ENCODE measurements around the gene NDUFS1. TPM values are rescaled to one million over a fixed set of nuclear protein-coding genes. Genes with fewer than 3 reads are reported as not detected.
"Not testable (repeated sequence)": the region's sequence is repeated elsewhere in the genome, so short reads cannot be mapped to it uniquely, and the experiment has no call there.

The NDUFS1 gene
- 10 to 100 TPM; 72.1 to 72.7 TPM for total RNA-seq
- long read RNA-seq, donor 1, full-length matches to known transcripts, result 14 of 24 reads
- long read RNA-seq, donor 1, partial matches to known transcripts, result 4 of 24 reads
- long read RNA-seq, donor 1, other reads (novel, unspliced or antisense), result 6 of 24 reads
- long read RNA-seq, donor 2, full-length matches to known transcripts, result 35 of 49 reads
- long read RNA-seq, donor 2, partial matches to known transcripts, result 5 of 49 reads
- long read RNA-seq, donor 2, other reads (novel, unspliced or antisense), result 9 of 49 reads

DNA sequence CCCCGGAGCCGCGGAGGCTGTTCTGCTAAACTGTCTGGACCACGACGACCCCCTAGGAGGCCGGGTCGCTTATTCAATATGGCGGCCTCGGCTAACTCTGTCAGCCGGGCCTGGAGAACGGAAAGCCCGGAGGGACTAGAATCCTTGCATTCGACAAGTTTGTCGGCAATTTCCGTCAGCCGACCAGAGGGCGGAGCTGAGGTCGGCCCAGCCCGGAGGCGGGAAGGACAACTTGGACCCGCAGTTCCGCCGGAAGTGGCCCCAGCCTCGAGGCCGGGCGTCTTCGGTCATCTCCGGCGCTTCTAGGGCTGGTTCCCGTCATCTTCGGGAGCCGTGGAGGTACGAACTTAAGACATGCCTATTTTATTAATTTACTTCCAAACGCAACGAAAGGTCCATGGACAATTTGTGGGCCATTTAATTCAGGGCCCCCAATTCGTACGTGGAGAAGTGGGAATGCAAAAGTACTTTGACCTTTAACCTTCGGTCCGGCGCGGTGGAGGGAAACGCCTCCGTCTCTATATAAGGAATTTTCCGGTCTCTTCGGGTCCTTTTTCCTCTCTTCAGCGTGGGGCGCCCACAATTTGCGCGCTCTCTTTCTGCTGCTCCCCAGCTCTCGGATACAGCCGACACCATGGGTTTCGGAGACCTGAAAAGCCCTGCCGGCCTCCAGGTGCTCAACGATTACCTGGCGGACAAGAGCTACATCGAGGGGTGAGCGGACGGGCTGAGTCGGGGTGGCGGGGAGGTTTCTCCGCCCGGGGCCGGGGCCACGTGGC is at the start of gene NDUFS1, which contains the start of gene EEF1B2:
NDUFS1 (minus strand) TSS at position 99 of the 779 bp plus-strand sequence. CDS start 5,766 bp downstream, outside the sequence.
EEF1B2 (plus strand) TSS at position 550 of the 779 bp plus-strand sequence; CDS start at position 635, 85 bp downstream.
- intact Hi-C loops (cut with DNase I), result no loop called here
- DNase-seq (ENCODE audit: low spot score), result peak; percentile 99

DNA sequence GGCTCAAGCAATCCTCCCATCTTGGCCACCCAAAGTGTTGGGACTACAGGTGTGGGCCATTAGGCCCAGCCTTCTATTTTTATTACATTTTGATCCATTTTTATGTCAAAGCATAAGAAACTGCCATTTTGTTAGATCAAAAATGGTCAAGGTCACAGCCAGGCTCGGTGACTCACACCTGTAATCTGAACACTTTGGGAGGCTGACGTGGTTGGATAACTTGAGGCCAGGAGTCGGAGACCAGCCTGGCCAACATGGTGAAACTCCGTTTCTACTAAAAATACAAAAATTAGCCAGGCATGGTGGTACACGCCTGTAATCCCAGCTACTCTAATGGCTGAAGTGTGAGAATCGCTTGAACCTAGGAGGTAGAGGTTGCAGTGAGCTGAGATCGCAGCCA is 49.7 kb upstream of the NDUFS1 start:
- no peak for DNase-seq (ENCODE audit: low spot score)
- intact Hi-C loops (cut with DNase I), result no loop called here

DNA sequence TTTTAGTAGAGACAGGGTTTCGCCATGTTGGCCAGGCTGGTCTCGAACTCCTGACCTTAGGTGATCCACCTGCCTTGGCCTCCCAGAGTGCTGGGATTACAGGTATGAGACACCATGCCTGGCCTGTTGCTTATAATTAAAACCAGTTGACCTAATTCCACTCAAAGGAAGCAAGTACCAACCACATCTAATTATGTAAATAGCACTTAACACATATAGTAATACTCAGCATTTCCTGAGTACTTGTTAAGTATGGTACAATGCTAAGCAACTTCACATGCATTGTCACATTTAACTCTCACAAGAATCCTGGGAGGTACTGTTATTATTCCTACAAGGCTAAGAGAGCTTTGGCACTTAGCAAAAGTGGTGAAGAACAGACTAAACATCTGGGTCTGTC is 48.1 kb upstream of the NDUFS1 start:
- intact Hi-C loops (cut with DNase I); DNase-seq (ENCODE audit: low spot score): not testable (repeated sequence)

DNA sequence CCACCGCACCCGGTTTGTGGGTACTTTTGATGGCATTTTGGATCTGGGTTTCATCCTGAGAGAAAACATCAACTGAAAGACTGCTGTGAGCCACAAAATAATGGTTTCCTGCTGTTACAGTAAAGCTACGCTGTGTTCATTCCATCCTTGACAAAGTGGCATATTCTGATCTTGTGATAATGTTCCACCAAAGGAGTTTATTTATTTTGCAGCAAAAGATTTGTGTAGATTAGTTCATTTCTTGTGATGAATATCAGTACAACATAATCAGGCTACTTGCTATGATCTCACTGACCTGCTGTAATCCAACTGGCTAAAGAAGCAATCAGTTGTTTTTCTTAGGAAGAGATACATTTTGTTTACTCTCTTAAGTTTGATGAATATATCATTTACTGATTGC is 45.5 kb upstream of the NDUFS1 start:
- intact Hi-C loops (cut with DNase I), result no loop called here
- DNase-seq (ENCODE audit: low spot score), result no peak

DNA sequence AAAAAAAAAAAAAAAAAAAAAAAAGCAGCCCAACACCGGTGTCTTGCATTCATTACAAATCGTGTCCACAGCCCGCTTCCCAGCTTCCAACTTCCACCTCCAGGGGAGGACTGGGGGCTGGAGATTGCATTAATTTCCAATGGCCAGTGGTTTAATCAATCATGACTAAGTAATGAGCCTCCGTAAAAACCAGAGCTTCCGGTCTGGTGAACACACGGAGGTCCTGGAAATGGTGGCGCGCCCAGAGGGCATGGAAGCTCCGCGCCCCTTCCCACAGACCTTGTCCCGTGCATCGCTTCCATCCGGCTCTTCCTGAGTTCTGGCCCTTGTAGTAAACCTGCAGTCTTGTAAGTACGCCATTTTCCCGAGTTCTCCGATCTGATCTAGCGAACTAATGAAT is 44.1 kb upstream of the NDUFS1 start:
- intact Hi-C loops (cut with DNase I), result no loop called here
- no peak for DNase-seq (ENCODE audit: low spot score)

DNA sequence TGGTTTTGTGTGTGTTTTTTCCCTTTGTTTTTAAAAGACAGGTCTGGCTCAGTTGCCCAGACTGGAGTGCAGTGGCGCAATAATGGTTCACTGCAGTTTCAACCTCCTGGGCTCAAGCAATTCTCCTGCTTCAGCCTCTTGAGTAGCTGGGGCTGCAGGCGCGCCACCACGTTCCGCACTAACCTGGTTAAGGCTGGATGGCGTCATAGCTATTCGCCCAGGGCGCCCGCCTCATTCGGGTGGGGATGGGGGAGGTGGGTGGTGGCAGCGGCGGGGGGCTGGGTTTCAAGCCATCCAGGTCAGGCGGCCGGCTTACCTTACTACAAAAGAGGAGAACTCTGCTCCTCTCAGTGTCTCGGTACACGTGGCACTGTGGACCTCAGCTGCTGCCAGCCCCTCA is 43.2 kb upstream of the NDUFS1 start:
- intact Hi-C loops (cut with DNase I), result no loop called here
- no peak for DNase-seq (ENCODE audit: low spot score)

DNA sequence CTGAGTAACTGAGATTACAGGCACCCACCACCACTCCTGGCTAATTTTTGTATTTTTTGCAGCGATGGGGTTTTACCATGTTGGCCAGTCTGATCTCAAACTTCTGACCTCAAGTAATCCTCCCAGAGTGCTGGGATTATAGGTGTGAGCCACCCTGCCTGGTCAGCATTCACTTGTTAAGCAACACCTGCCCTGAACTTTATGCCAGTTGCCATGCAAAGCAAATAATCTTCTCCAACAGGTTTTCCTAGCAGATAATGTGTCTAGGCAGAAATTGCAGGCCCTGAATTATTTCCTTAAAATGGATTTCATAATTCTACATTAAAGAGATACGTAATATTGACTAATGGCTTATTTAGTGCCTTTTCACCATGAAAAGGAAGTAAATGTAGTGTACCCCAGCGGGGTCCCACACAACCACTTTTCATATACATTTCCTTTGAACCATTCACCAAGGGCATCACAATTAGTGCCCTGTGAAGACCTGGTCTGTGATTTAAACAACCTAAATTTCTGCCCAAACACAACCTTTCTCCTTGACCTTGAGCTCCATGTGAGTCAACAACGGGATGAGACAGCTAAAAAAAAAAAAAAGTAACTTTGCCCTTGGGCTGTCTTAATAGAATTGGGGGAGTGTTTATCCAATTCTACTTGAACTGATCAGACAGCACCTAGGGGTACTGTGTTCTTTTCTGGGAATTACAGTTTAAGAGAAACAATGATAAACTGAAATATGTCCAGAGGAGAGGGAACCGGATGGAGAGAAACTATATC is 42.0 kb upstream of the NDUFS1 start:
- intact Hi-C loops (cut with DNase I), result no loop called here
- no peak for DNase-seq (ENCODE audit: low spot score)

DNA sequence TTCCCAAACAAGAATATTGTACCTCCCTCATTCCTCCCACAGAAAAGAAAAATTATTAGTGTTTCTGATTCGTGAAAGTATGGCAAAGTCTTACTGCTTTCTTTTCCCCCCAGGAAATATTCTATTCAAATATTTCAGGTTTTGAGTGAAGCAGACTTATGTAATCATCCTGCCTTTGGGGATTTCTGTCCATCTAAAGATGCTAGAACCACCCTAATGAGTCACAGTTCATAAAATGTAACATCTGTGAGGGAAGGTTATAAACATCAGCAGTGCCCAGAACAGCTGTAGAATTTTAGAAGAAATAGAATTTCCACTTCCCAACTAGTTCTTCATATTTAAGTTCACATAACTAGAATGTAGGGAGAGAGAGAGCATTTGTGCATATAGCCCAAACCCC is 39.4 kb upstream of the NDUFS1 start:
- DNase-seq (ENCODE audit: low spot score), result no peak
- intact Hi-C loops (cut with DNase I), result no loop called here

DNA sequence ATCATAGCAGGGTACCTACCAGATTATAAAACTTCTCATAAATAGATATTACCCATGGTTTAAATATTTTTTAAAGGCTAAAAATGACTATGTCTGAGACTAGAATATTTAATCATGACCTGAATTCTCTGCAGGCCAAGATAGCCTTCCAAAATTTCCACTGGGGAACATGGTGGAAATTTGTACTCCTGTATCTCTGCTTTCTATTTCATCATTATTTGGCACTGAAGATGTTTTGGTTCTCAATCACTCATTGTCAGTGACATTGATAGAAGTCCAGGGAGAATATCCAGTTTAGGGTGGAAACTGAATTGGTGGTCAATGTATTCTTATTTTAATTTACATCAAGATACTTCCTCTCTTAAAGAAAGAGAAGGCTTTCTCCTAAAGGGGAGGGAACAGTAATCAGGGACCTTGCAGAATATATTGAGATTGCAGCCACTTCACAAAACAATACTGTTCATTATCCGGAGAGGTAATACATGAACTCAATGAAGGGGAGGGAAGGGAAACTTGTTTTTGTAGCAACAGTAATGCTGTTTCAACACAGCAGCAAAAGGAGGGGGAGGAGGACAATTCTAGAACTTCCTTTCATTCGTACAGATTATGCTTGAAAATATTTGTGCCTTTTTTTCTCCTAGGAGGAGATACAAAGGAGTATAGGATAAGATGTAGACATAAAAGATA is 34.6 kb upstream of the NDUFS1 start:
- DNase-seq (ENCODE audit: low spot score), result no peak
- intact Hi-C loops (cut with DNase I), result no loop called here

DNA sequence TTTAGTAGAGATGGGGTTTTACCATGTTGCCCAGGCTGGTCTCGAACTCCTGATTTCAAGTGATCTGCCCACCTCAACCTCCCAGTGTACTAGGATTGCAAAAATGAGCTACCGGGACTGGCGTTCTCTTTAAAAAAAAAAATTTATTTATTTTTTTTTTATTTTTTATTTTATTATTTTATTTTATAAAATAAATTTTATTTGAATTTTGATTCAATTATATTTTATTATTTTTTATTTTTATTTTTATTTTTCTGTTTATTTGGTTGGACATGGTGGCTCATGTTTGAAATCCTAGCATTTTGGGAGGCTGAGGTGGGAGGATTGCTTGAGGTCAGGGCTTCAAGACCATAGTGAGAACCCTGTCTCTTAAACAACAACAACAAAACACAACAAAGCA is 32.9 kb upstream of the NDUFS1 start:
- intact Hi-C loops (cut with DNase I), result no loop called here

DNA sequence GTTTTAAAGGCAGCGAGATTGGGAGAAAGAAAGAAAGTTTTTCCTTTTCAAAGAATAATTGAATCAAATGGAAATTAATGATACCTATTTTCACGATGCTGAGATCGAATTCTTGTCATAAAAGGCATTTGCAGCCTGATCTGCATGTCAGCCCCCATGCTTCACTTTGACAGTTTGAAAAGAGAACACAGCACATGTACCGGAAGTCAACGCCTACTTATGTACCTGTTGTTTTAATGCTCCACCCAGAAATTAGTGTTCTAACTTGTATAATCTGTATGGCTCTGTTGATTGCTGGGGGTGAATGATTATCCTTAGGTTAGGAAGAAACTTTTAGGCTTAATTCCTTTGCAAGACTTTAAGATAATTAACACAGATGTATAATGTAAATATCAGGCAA is 31.4 kb upstream of the NDUFS1 start:
- intact Hi-C loops (cut with DNase I), result no loop called here
- DNase-seq (ENCODE audit: low spot score), result no peak

More for the DNA sequence above, 32.9 kb upstream of the NDUFS1 start:
- no peak for DNase-seq (ENCODE audit: low spot score)

DNA sequence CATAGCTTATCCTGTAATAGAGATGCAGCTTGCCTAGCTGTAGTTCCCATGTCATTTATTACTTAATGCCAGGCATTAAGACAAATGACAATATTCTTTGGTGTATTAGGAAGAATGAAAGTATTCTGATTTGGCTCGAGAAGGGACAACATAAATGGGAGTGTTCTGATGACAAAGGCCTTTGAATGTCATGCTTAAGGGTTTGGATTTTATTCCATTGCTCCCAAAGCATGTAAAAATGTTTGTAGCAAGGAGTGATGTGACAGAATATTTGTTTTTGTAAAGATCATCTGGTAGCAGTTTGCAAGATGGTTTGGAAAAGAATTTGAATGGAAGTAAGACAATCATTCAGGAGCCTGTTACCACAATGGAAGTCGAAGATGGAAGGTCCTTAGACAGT is 30.9 kb upstream of the NDUFS1 start:
- no peak for DNase-seq (ENCODE audit: low spot score)
- intact Hi-C loops (cut with DNase I), result no loop called here

DNA sequence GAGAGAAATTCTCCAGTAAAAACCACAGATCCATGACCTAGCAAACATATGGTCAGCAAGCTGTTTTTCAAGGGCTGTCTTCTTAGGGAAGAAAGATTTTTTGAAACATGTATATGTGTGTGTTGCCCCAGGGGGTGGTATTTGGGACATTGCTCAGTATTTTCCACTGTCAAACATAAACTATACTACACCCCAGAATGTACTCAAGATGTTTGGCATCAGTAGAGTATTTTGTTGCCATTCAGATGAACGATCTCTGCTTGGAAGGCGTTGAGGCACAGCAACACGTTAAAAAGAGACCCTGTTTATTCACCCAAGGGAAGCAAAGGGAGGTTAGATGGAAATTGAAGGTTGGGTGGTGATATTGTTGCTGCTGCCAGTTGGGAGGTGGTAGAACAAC is 30.4 kb upstream of the NDUFS1 start:
- DNase-seq (ENCODE audit: low spot score), result no peak
- intact Hi-C loops (cut with DNase I), result no loop called here

DNA sequence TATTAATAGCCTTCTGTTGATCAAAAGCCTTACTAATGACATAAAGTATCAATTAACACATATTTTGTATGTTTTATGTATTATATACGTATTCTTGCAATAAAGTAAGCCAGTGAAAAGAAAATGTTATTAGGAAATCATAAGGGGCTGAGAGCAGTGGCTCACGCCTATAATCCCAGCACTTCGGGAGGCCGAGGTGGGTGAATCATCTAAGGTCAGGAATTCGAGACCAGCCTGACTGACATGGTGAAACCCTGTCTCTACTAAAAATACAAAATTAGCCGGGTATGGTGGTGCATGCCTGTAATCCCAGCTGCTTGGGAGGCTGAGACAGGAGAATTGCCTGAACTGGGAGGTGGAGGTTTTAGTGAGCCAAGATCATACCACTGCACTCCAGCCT is 22.3 kb upstream of the NDUFS1 start:
- intact Hi-C loops (cut with DNase I); DNase-seq (ENCODE audit: low spot score): not testable (repeated sequence)

DNA sequence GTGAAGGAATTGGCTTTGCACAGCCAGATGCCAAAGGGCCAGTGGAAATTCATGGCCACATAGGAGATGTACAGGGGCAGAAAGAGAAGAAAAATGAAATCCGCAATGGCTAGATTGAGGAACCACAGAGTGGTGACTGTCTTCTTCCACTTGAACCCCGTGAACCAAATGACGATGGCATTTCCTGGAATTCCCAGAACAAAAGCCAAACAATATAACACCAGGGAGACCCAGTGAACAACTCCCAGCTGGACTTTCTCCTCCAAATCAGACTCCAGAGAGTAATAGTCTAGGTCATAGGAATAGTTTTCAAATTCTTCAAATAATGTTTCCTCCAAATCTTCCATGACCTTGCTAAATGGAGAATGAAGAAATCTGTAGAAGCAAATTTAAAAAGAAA is 17.7 kb upstream of the NDUFS1 start:
- no peak for DNase-seq (ENCODE audit: low spot score)
- intact Hi-C loops (cut with DNase I), result no loop called here

DNA sequence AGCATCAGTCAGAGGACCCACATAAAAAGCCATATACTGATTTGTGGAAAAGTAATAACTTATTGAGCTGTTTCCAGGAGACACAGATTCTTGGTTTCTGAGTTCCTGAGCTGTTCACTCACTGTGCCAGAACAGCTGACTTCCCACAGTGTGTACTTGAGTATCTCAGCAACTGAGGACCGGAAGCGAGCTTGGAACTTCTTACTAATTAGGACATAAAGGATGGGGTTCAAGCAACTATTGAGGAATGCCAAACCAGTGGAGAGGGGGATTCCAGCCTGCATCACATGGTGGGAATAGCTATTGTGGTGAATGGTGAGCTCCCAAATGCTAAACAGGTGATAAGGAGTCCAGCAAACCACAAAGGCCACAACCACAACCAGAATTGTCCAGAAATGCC is 16.9 kb upstream of the NDUFS1 start:
- no peak for DNase-seq (ENCODE audit: low spot score)
- intact Hi-C loops (cut with DNase I), result no loop called here

DNA sequence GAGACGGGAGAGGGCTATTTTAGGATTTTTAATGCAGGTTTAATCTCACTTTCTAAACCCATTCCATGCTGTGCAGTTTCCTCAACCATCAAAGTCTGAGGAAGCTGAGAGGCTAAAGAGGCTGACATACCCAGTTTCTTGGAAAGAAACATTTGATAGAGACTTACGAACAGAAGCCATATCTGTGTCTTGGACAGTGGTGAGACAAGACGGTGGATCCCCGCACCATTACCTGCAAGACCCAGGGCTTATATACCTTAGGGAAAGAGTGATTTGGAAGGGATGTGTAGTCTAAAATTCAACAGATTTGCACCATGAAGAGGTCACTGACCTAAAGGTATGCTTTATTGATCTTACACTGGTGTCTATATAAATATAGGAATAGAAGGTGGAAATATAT is 13.9 kb upstream of the NDUFS1 start:
- no peak for DNase-seq (ENCODE audit: low spot score)
- intact Hi-C loops (cut with DNase I), result no loop called here

DNA sequence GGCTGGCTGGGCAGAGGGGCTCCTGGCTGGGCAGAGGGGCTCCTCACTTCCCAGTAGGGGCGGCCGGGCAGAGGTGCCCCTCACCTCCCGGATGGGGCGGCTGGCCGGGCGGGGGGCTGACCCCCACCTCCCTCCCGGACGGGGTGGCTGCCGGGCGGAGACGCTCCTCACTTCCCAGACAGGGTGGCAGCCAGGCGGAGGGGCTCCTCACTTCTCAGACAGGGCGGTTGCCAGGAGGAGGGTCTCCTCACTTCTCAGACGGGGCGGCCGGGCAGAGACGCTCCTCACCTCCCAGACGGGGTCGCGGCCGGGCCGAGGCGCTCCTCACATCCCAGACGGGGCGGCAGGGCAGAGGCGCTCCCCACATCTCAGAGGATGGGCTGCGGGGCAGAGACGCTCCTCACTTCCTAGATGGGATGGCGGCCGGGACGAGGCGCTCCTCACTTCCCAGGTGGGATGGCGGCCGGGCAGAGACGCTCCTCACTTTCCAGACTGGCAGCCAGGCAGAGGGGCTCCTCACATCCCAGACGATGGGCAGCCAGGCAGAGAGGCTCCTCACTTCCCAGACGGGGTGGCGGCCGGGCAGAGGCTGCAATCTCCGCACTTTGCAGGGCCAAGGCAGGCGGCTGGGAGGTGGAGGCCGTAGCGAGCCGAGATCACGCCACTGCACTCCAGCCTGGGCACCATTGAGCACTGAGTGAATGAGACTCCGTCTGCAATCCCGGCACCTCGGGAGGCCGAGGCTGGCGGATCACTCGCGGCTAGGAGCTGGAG is 12.6 kb upstream of the NDUFS1 start:
- DNase-seq (ENCODE audit: low spot score); intact Hi-C loops (cut with DNase I): not testable (repeated sequence)

DNA sequence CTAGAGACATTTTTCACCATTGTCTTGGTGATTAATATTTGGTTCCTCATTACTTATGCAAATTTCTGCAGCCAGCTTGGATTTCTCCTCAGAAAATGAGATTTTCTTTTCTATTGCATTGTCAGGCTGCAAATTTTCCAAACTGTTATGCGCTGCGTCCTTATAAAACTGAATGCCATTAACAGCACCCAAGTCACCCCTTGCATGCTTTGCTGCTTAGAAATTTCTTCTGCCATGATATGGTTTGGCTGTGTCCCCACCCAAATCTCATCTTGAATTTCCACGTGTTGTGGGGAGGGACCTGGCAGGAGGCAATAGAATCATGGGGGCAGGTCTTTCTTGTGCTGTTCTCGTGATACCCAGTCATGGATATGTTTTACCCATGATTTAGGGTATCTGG is 9.0 kb upstream of the NDUFS1 start:
- intact Hi-C loops (cut with DNase I); DNase-seq (ENCODE audit: low spot score): not testable (repeated sequence)
